HG03139 (cell line): Measurements from ENCODE around the gene BCAS1.

Experiments
- ATAC-seq: cut with Tn5 transposase; IDR thresholded peaks from one replicate; pipeline ENCODE4 v1.9.1; 2021; ENCODE audit not compliant: unreplicated experiment

Gene BCAS1

DNA sequence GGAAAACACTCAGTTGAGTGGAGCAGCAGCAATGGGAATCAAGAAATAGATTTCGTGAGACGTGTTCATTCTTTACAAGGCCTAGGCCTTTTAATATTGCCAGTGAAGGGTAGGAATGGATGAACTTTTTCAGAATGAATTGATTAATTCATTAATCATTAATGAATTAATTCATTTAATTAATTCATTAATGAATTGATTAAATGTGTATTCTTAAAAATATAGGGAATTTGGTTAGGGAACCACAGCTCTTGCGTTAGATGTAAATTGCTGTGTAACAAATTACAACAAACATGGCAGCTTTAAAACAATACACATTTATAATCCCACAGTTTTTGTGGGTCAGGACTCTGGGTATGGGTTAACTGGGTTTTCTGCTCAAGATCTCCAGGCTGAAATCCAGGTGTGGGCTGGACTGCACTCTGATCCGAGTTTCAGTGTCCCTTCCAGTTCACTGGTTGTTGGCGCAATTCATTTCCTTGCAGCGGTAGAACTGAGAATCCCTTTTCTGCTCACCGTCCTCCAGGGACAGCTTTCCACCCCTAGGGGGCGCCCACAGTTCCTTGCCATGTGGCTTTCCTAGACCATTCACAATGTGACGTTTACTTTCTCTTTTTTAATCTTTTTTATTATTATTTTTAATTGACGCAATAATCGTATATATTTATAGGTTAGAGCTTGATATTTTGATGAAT, 32.8 kb upstream of the BCAS1 start:
- ATAC-seq = peak; percentile 91

DNA sequence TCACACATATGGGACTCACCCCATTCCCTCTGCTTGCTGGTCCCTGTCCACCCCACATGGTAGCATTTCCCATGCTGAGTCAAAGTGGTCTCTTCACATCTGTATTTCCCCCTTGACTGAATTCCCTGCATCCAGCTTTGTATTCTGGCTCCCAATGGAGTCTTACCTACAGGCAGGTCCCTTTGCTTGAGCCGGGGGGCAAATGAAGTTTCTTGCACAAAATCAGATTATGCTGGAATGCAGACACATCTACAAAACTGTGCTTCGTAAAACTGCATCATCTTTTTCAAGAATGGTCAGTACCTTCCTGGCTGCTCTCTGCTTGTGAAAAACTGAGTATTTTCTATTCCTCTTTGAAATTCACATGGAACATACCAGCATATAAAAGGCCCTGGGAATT, 32.1 kb upstream of the BCAS1 start:
- no peak for ATAC-seq

DNA sequence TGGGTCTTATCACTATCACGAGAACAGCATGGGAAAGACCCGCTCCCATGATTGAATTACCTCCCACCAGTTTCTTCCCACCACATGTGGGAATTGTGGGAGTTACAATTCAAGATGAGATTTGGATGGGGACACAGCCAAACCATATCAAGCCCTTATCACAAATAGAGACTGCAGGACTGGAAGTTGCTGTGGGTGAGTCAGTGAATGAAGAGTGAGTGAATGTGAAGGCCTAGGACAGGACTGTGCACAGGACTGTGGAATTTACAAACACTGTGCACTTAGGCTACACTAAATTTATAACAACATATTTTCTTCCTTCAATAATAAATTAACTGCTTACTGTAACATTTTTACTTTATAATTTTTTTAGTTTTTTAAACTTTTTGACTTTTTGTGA, 30.2 kb upstream of the BCAS1 start:
- ATAC-seq = no peak

DNA sequence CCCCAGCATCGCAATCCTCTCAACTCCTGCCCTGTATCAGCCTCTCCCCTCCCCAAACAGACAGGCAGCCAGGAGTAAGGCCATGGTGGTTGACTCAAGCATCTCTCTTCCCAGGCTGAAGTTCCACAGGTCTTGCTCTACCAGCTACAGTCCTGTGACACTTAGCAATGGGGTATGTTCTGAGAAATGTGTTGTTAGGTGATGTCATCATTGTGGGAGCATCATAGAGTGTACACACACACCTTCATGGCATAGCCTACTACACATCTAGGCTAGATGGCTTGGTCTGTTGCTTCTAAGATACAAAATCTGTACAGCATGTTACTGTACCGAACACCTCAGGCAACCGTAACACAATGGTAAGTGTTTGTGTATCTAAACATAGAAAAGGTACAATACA, 29.5 kb upstream of the BCAS1 start:
- ATAC-seq = no peak

DNA sequence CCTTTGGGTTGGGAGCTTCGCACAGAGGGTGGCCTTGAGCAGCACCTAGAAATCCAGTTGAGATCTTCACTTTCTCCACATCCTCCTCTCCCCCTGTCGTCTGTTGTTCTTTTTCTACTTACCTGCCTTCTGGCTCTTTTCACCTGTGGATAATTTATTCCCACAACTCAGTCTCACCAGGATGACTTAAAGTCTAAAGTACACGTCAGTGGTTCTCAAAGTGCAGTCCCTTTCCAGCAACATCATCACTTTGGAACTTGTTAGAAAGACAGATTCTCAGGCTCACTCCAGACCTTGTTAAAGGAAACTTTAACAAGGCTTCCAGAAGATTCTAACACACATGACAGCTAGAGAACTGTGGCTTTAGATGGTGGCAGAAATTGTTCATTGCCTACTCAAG, 27.7 kb upstream of the BCAS1 start:
- no peak for ATAC-seq

DNA sequence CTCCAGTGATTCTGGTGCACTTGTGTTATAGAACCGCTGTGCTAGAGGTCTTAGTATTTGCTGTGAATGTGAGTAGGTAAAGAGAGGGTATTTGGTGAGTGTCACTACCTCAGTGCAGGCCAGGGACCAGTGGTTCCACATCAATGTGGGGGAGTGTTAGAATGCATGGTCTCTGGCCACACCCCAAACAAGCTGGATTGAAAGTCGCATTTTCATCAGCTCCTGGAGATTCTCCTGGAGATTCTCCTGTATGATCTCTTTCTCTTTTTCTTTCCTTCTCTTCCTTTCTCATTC, 26.8 kb upstream of the BCAS1 start:
- no peak for ATAC-seq

DNA sequence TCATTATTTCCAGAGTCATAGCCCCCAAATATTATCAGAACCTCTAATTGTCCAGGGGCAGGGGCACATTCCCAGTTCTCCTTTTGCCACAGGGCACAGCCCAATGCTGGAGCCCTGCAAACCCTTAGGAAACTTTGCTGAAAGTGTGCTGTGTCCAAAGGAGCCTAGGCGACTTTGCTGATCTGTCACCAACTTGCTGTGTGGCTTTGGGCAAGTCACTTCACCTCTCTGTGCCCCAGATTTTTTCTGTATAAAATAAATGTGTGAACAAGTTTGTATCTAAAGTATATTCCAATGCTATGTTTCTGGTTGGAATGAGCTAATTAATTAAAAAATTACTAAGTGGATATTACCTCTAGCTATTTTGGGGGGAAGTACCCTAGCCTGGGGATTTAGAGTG, 25.4 kb upstream of the BCAS1 start:
- no peak for ATAC-seq

DNA sequence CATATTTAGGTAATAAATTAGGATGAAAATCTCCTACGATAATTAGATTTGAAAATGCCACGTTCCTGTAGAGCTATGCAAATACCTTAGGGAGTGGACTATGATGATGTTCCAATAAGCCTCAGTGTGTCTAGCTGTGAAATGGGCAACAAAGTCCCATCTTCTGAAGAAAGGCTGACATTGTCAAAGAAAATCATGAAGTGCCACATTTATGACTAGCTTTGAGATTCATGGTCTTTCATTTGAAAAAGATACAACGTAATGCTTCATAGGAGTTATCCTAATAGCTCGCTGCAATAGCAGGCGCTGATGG, 23.8 kb upstream of the BCAS1 start:
- no peak for ATAC-seq

DNA sequence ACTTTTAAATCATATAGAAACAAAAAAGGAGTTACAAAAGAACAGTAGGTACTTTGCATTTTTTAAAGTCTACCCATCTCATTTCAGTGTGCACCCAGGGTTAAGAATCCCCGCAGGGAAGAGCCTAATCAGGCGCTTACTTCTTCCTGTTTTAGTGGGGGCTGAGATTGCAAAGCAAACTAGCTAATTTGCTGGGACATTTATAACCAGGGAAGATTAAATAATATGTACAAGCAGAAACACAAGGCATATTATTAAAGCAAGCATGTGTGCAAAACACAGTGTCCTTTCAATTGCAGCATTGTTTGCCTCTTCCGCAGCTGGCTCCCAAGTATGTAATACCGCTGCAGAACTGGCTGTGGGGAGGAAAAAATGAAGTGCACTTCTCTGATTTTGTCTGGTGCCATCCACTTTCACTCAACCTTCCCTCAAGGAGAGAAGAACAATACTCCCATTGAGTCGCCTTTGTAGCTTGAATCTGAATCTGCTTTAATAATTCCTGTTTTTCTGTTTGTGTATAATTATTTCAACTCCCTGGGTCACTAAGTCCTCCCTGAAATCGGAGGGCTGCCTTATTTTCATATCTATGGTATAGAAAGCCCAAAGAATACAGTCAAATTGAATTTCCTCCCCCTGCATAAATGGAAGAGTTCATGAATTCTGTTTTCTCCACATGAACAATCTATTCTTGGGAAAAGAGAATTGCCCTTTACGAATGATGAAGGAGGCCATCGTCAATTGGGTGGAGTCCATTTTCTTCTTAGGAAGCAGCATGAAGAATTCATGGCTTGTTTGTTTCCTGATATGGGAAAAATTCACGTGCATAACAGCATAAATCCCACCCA, 23.3 kb upstream of the BCAS1 start:
- no peak for ATAC-seq

DNA sequence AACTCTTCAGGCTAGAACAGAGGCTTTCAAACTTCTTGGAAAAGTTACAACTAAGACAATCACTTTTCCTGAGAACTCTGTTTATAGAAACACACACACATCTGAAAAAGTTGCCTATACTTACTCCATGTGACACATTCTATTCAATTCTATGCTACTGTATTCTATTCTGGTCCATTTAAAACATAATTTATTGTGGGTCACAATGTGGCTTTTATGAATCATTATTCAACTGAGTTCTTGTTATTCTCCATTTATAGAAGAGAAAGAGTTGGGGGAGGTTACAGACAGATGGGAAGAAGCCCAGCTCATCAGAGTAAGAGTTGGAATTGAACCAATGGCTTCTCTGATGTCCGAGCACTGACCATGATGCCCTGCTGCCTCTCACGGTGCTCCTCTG, 21.6 kb upstream of the BCAS1 start:
- ATAC-seq = no peak

DNA sequence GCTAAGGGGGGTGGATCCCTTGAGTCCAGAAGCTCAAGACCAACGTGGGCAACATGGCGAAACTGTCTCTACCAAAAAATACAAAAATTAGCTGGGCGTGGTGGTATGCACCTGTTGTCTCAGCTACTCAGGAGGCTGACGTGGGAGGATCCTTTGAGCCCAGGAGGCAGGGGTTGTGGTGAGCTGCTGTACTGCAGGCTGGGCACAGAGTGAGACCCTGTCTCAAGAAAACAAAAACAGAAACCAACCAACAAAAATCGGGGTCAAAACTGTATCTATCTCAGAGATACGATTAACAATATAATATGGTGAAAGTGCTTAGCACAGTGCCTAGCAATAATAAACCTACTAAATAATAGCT, 20.7 kb upstream of the BCAS1 start:
- ATAC-seq = no peak

DNA sequence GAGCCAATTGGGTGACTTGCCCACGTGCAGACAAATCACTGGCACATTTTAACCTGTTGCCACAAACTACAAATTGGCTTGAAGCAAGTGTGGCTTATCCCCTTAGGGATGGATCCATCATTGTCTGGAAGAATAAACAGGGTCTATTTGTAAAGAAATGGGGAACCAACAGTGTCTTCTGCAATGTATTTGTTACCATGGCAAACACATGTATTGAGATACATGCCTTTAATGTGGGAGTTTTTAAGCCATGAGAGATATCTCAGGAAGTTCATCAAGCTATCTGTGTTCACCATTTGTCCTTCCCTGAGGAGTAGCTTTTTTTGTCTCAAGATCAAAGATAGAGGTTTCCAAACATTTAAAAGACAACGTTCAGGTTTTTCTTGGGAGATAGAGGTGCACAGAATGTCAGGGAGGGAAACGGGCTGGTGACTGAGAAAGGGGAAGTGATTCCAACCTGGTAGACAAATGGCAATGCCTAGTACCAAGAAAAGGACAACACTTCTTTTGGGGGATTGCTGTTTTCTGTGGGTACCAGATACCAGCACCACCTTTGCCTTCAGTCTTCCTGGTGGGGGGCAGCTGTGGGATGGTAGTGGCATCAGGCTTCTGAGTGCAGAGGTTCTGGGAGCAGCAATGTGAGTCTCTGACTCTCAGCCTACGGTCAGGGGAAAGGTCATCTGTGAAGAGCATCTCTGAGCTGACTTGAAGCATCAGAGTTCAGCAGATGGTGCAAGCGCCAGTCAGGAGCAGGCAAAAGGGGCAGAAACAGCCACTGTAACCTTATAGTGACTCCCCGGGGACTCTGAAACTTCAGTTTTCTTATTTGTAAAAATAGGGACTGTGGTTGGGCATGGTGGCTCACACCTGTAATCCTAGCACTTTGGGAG, 20.1 kb upstream of the BCAS1 start:
- ATAC-seq = no peak

DNA sequence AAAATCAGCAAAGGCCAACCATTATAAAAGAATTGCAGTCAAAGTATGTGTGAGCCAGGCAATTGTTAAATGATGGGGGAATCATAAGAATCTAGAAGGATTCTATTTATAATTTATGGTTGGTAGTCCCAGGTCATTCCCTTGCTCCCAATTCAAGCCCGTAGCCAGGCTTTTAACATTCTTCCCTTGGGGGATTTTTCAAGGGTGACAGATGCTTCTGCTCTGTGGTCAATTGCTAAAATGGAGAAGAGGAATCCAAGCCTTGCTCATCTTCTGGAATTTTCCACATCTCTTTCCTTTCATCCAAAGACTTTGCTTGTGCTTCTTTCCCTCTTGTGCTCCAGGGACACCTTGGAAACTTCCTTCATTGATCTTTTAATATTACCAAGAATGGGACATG, 18.0 kb upstream of the BCAS1 start:
- no peak for ATAC-seq

DNA sequence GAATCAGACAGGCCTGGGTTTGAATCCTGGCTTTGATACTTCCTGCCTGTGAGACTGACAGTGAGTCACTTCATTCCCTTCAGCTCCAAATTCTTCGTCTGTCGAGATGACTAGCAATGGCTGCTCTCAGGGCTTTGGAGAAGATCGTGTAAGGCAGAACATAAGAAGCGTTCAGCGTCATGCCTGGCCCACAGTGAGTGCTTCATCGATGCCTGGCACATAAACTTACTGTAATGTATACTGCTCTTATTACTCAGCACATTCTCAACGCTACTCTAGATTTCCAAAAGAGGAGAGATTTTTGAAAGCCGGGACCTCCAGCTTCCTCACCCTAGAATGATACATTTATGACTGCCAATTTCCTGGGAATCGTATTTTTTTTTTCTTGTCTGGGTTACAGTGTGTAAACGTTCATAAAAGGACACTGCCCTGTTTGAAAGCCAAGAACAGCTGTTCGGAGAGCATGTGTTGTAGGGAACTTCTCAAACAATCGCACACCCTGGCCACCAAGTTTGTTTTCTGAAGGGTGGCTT, 16.2 kb upstream of the BCAS1 start:
- no peak for ATAC-seq

DNA sequence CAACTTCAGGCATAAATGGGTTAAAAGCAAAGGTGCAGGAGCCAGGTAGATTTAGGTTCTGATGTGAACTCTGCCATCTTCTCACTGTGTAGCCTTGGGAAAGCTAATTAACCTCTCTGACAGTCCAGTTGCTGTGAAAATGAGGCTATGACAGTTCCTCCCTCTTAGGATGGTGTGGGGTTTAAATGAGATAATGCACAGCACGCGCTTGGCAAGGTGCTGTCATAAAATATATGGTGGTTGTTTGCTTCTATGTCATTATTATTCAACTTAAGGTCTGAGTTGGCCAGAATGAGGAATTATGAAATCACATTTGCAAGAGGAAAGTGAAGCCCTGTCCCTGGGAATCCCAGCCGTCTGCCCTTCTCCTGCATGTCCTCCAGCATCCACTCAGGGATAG, 15.5 kb upstream of the BCAS1 start:
- no peak for ATAC-seq

DNA sequence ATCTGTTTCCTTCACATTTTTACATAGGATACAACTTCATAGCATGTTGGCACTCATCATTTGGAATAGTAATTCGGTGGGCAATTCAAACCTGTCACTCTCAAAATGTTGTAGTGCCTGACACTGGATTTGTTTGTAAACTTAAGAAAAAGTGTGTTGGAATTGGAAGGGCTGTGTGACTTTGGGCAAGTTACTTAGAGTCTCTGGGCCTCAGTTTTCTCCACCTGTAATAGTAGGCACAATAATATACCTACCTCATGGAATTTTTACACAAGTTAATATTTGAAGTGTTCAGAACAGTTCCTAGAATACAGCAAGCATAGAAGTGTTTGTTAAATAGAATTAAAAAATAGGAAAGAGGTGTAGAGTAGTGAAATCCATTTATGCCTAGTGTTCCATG, 15.0 kb upstream of the BCAS1 start:
- no peak for ATAC-seq

DNA sequence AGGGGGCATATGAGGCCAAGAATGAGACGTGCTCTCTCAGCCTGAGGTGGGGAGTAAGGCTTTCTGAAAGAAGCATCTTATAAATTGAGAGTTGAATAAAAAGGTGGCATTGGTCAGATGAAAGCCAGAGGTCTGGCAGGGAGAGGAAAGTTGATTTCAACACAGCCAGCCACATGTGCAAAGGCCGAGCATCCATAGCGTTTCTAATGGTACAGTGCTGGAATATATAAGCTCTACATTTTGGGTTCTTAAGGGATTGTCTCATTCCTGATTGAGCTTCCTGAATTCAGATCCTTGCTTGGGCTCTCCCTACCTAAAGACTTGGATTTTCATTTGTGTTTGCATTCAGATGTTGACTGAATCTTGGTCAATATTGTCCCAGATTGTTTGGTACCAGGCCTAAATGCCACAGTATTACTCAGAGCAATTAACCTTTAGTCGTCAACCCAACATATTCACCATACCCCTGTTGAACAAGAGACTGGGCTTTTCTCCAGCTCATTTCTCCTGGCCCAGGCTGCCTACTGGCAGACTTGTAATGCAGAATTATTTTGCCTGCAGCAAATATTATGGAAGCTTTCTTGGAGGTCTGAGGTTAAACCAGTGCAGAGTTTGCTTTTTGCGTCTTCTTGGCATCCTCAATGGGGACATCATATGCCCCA, 14.5 kb upstream of the BCAS1 start:
- ATAC-seq = no peak

DNA sequence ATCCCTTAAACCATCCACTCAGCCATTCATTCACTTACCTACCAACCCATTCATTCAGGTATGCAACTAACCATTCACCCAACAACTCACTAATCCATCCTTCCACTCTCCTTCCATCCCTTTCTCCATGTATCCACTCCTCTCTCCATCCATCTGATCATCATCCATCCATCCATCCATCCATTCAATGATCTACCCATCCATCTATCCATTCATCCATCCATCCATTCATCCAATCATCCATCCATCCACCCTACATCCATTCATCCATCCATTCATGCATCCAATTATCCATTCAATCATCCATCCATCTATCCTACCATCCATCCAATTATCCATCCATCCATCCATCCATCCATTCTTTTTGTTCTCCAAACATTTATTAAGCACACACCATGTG, 13.8 kb upstream of the BCAS1 start:
- no peak for ATAC-seq

DNA sequence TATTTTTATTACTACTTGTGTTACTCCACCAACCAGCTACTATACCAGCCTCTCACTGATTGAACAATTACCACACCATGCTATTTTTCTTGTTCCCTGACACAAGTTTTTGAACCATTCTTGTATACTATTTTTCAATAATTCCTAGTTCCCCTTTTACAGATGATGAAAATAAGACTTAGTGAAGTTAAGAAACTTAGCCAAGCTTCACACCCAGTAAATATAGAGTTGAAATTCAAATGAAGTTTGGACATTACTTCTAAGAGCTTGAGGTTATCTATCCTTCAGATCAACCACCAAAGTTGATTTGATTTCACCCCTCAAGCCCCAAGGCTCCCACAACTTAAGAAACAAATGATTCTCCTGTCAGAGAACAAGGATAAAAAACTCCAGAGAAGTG, 13.1 kb upstream of the BCAS1 start:
- ATAC-seq = no peak

DNA sequence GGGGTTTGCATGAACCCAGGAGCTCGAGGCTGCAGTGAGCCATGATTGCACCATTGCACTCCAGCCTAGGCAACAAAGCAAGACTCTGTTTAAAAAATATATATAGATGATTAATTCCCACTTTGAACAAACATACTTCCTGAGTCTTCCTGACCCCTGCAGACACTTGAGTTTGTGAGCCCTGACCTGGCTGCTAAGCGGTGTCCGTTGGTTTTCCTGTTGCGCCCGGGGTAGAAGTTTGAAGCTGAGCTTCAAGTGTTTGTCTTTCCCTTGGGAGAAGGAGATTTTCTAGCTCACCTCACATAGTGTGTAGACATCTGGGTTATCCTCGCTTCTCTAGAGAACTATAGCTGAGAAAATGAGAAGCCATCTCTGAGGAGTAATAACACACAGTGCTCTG, 11.7 kb upstream of the BCAS1 start:
- ATAC-seq = no peak

DNA sequence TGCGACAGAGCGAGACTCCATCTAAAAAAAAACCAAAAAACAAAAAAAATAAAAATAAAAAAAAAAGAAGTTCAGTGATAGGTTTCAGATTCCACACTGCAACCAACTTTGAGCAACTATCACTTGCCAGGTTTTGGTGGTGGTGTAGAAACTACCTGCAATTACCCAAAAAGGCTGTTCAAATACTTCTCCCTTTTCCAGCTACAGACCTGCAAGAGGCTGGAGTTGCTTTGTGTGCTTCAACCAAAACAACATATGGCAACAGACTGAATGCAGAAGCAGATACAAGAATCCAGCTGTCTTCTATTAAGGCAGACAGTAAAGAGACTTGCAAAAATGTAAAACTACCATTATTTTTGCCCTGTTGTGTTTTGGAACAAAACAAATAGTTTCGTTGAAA, 9.3 kb upstream of the BCAS1 start:
- ATAC-seq = no peak
